ENCODE data around the gene C9orf85. TPM values are rescaled to one million over a fixed set of nuclear protein-coding genes. Genes with fewer than 3 reads are reported as not detected.

C9orf85 gene
- total RNA-seq, 2 donors from 2014 or later: 20.1 to 21.4 TPM

DNA sequence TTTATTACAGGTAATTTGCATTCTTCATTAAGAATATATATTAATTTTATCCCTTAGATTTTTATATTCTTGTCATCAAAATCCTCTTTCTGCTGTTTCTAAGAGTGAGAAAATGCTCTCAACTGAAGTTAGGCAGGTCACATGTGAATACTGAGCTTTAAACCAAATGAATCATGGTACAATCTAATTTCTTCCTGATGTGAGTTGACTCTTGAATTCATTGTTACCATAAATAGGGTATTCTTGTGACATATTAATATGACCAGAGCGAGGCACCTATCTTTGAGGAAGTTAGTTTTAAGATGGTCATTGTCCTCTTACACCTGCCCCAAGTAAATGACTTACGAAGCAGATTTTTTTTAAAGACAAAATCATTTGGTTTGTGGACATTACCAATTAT is 17.4 kb downstream of the C9orf85 start:
- Histone ChIP-seq H3K4me3 (no peak overlapping the region), H3K36me3 (no peaks in the 10 kb centered on the region), H3K9me3 (no peaks in the 10 kb centered on the region), H3K27ac (peak overlapping the region; percentile 7 to 50), H3K27me3 (replicated peaks; ENCODE audit: insufficient read depth) (no peaks in the 10 kb centered on the region), H3K4me1 (replicated peaks) (no peaks in the 10 kb centered on the region)
- DNase-seq (ENCODE audit: low spot score): no peak
- TF ChIP-seq POLR2A (IDR thresholded peaks at IDR 0.05) (no peak), POLR2AphosphoS5 (IDR thresholded peaks at IDR 0.05) (no peak)
- TF ChIP-seq, protein P1, sequence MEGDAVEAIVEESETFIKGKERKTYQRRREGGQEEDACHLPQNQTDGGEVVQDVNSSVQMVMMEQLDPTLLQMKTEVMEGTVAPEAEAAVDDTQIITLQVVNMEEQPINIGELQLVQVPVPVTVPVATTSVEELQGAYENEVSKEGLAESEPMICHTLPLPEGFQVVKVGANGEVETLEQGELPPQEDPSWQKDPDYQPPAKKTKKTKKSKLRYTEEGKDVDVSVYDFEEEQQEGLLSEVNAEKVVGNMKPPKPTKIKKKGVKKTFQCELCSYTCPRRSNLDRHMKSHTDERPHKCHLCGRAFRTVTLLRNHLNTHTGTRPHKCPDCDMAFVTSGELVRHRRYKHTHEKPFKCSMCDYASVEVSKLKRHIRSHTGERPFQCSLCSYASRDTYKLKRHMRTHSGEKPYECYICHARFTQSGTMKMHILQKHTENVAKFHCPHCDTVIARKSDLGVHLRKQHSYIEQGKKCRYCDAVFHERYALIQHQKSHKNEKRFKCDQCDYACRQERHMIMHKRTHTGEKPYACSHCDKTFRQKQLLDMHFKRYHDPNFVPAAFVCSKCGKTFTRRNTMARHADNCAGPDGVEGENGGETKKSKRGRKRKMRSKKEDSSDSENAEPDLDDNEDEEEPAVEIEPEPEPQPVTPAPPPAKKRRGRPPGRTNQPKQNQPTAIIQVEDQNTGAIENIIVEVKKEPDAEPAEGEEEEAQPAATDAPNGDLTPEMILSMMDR (IDR thresholded peaks at IDR 0.05): no peak
- WGBS: 48% methylated on average over 2 of the region's 2 CpGs
- intact Hi-C loops (cut with DNase I): no loop called here

DNA sequence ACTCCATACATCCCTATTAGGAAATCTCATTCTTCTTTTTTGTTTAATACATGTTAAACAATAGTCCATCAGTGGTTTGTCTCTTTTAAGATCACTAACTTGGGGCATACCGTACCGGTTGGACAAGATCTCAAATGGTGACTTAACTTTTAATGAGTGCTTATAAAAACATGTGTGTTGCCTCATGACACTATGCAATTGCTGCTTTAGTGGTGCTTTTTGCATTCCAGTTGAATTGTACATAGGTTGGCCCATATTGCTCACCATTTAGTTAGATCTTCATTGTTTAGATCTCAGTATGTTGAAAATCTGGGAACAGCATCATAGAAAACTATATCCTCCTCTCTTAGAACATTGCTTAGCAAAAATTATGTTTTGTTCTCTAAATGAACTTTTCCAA is 17.8 kb downstream of the C9orf85 start:
- intact Hi-C loops (cut with DNase I): no loop called here
- Histone ChIP-seq H3K4me1 (replicated peaks) (no peaks in the 10 kb centered on the region), H3K27me3 (replicated peaks; ENCODE audit: insufficient read depth) (no peaks in the 10 kb centered on the region), H3K27ac (peak overlapping the region in 1 of 2 donors; percentile 50), H3K9me3 (no peaks in the 10 kb centered on the region), H3K4me3 (no peak overlapping the region), H3K36me3 (no peaks in the 10 kb centered on the region)
- 46% methylated on average over 2 of the region's 2 CpGs for WGBS
- DNase-seq (ENCODE audit: low spot score): peak; percentile 70
- TF ChIP-seq, protein P1 (IDR thresholded peaks at IDR 0.05): no peak
- peak; percentile 81 for TF ChIP-seq POLR2AphosphoS5 (IDR thresholded peaks at IDR 0.05)

DNA sequence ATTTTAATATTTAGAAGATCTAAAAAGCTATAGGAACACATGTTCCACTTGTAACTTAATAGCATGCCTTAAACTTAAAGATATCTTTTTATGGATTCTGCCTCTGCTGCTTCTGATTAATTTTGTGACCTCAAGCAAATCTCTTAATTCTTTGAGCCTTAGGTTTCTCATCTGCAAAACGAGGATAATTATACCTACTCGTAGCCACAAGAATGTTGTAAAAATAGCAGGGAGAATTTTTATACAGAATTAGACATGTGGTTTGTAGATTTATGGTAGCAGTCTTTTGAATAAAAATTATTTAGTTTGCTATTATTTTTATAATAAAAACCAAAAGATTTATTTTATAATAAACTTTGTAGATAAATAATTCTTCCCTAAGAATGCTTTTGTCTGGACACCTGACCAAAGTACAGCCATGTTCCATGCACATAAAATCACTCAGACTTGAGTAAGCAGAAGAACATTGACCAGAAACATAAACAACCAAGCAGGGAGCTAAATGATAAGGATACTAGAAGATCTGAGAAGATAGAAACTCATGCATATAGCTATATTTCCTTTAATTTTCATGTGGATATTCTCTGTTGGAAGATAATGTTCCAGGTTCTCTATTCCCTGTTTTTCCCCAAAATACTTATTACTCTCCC is 18.5 kb downstream of the C9orf85 start:
- Histone ChIP-seq H3K27ac (peak overlapping the region in 1 of 2 donors; percentile 61), H3K4me1 (replicated peaks) (no peaks in the 10 kb centered on the region), H3K4me3 (no peak overlapping the region), H3K9me3 (no peaks in the 10 kb centered on the region), H3K27me3 (replicated peaks; ENCODE audit: insufficient read depth) (no peaks in the 10 kb centered on the region), H3K36me3 (no peaks in the 10 kb centered on the region)
- no peak for DNase-seq (ENCODE audit: low spot score)
- intact Hi-C loops (cut with DNase I): no loop called here
- TF ChIP-seq, protein P1 (IDR thresholded peaks at IDR 0.05): no peak
- TF ChIP-seq POLR2AphosphoS5 (IDR thresholded peaks at IDR 0.05) (no peak), POLR2A (IDR thresholded peaks at IDR 0.05) (no peak)
- WGBS: 16% methylated on average over 2 of the region's 2 CpGs

DNA sequence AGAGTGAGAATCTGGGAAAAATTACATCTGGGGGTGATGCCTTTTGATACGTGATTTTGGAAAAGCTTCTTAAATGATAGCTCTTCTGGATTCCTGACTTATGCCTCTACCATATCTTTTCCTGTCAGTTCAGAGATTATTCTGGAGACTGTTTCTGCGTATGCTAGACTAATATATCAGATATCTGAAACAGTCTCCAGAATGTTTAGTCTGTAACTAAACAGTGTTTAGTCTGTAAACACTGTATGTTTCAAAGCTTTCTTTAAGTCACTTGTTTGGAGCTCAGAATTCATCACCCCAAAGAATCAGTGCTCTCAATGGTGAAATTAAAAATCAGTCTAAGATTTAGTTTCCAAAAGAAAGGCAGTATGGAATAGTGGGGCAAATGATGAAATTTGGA is 19.7 kb downstream of the C9orf85 start:
- WGBS: 78% methylated on average over 2 of the region's 2 CpGs
- TF ChIP-seq POLR2A (IDR thresholded peaks at IDR 0.05): no peak
- no peak for TF ChIP-seq POLR2AphosphoS5 (IDR thresholded peaks at IDR 0.05)
- H3K36me3 ChIP-seq: no peaks in the 10 kb centered on the region
- no peaks in the 10 kb centered on the region for H3K27me3 ChIP-seq (replicated peaks; ENCODE audit: insufficient read depth)
- no peaks in the 10 kb centered on the region for H3K4me1 ChIP-seq (replicated peaks)
- intact Hi-C loops (cut with DNase I): no loop called here
- no peak overlapping the region for H3K4me3 ChIP-seq
- peak overlapping the region; percentile 32 to 61 for H3K27ac ChIP-seq
- no peaks in the 10 kb centered on the region for H3K9me3 ChIP-seq
- no peak for DNase-seq (ENCODE audit: low spot score)

DNA sequence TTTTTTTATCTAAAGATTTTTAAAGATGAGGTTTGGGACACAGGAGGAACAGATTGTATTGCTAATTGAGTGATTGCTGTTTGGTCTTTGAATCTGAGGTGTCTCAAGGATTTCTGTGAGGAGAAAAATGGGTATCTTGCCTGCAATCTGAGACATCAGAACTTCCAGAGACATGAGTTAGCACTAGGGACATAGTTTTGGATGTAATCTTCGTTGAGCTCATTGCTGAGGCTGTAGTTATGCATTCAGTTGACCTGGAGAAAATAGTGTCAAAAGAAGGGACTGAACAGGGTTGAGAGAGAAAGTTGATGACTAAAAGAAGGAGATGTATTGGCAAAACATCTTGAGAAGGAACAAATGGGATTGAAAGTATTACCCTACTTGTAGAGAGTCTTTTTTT is 24.6 kb downstream of the C9orf85 start:
- Histone ChIP-seq H3K4me3 (no peak overlapping the region), H3K27ac (no peak overlapping the region), H3K27me3 (replicated peaks; ENCODE audit: insufficient read depth) (no peaks in the 10 kb centered on the region), H3K9me3 (no peaks in the 10 kb centered on the region), H3K4me1 (replicated peaks) (no peaks in the 10 kb centered on the region), H3K36me3 (no peaks in the 10 kb centered on the region)
- WGBS: 65% methylated on average over 1 of the region's 1 CpG
- intact Hi-C loops (cut with DNase I): no loop called here
- DNase-seq (ENCODE audit: low spot score): no peak
- TF ChIP-seq, protein P1 (IDR thresholded peaks at IDR 0.05): no peak
- TF ChIP-seq POLR2A (IDR thresholded peaks at IDR 0.05) (no peak), POLR2AphosphoS5 (IDR thresholded peaks at IDR 0.05) (no peak)
